ENCODE data around the gene CD53.
"Not testable (repeated sequence)": the region's sequence is repeated elsewhere in the genome, so short reads cannot be mapped to it uniquely, and the experiment has no call there.

CD53 gene

GRCh38 chr1:110872745-110873720 lies at the start of gene CD53:
Gene CD53 (plus strand): TSS chr1:110873148. CDS start chr1:110891409, 18,261 bp downstream.
- H3K36me3 ChIP-seq (ENCODE audit: control insufficient read depth in 2 of 2, insufficient read depth in 2 of 2, low read length in 2 of 2): no peaks in the 10 kb centered on the region

GRCh38 chr1:110824192-110824591 lies 48.8 kb upstream of the CD53 start:
- Histone ChIP-seq H3K9ac (ENCODE audit: low read depth in 1 of 2, low read length in 2 of 2) (no peak overlapping the region), H3K4me3 (ENCODE audit: low read length in 2 of 2) (no peak overlapping the region), H3K27me3 (ENCODE audit: control insufficient read depth in 2 of 2, insufficient read depth in 2 of 2, low read length in 2 of 2) (no peaks in the 10 kb centered on the region), H3K27ac (ENCODE audit: low read depth in 2 of 2, low read length in 2 of 2) (no peak overlapping the region), H3K4me1 (ENCODE audit: control insufficient read depth in 2 of 2, insufficient read depth in 2 of 2, low read length in 2 of 2) (no peaks in the 10 kb centered on the region), H3K9me3 (ENCODE audit: control insufficient read depth in 2 of 2, low read length in 2 of 2) (no peaks in the 10 kb centered on the region), H3K36me3 (ENCODE audit: control insufficient read depth in 2 of 2, insufficient read depth in 2 of 2, low read length in 2 of 2) (no peaks in the 10 kb centered on the region)

More at GRCh38 chr1:110872745-110873720, at the start of gene CD53:
- H3K9ac ChIP-seq (ENCODE audit: low read depth in 1 of 2, low read length in 2 of 2): peak within 1 kb of the TSS; percentile 52 to 66
- no peaks in the 10 kb centered on the region for H3K9me3 ChIP-seq (ENCODE audit: control insufficient read depth in 2 of 2, low read length in 2 of 2)
- peak within 1 kb of the TSS; percentile 78 to 87 for H3K27ac ChIP-seq (ENCODE audit: low read depth in 2 of 2, low read length in 2 of 2)
- no peaks in the 10 kb centered on the region for H3K4me1 ChIP-seq (ENCODE audit: control insufficient read depth in 2 of 2, insufficient read depth in 2 of 2, low read length in 2 of 2)
- no peaks in the 10 kb centered on the region for H3K27me3 ChIP-seq (ENCODE audit: control insufficient read depth in 2 of 2, insufficient read depth in 2 of 2, low read length in 2 of 2)
- H3K4me3 ChIP-seq (ENCODE audit: low read length in 2 of 2): peak within 1 kb of the TSS; percentile 62 to 65

GRCh38 chr1:110829955-110830553 lies 42.9 kb upstream of the CD53 start:
- H3K4me3 ChIP-seq (ENCODE audit: low read length in 2 of 2): no peak overlapping the region
- no peaks in the 10 kb centered on the region for H3K9me3 ChIP-seq (ENCODE audit: control insufficient read depth in 2 of 2, low read length in 2 of 2)
- H3K9ac ChIP-seq (ENCODE audit: low read depth in 1 of 2, low read length in 2 of 2): no peak overlapping the region
- H3K36me3 ChIP-seq (ENCODE audit: control insufficient read depth in 2 of 2, insufficient read depth in 2 of 2, low read length in 2 of 2): no peaks in the 10 kb centered on the region
- no peaks in the 10 kb centered on the region for H3K27me3 ChIP-seq (ENCODE audit: control insufficient read depth in 2 of 2, insufficient read depth in 2 of 2, low read length in 2 of 2)
- H3K4me1 ChIP-seq (ENCODE audit: control insufficient read depth in 2 of 2, insufficient read depth in 2 of 2, low read length in 2 of 2): no peaks in the 10 kb centered on the region
- H3K27ac ChIP-seq (ENCODE audit: low read depth in 2 of 2, low read length in 2 of 2): no peak overlapping the region

- H3K27ac ChIP-seq (ENCODE audit: low read depth in 2 of 2, low read length in 2 of 2); H3K36me3 ChIP-seq (ENCODE audit: control insufficient read depth in 2 of 2, insufficient read depth in 2 of 2, low read length in 2 of 2); H3K9ac ChIP-seq (ENCODE audit: low read depth in 1 of 2, low read length in 2 of 2); H3K9me3 ChIP-seq (ENCODE audit: control insufficient read depth in 2 of 2, low read length in 2 of 2); H3K27me3 ChIP-seq (ENCODE audit: control insufficient read depth in 2 of 2, insufficient read depth in 2 of 2, low read length in 2 of 2); H3K4me1 ChIP-seq (ENCODE audit: control insufficient read depth in 2 of 2, insufficient read depth in 2 of 2, low read length in 2 of 2); H3K4me3 ChIP-seq (ENCODE audit: low read length in 2 of 2): not testable (repeated sequence)
Measured at GRCh38 chr1:110833779-110834178, 39.2 kb upstream of the CD53 start.

- Histone ChIP-seq H3K9me3 (ENCODE audit: control insufficient read depth in 2 of 2, low read length in 2 of 2) (no peaks in the 10 kb centered on the region), H3K4me3 (ENCODE audit: low read length in 2 of 2) (no peak overlapping the region), H3K9ac (ENCODE audit: low read depth in 1 of 2, low read length in 2 of 2) (no peak overlapping the region), H3K27ac (ENCODE audit: low read depth in 2 of 2, low read length in 2 of 2) (no peak overlapping the region), H3K36me3 (ENCODE audit: control insufficient read depth in 2 of 2, insufficient read depth in 2 of 2, low read length in 2 of 2) (no peaks in the 10 kb centered on the region), H3K4me1 (ENCODE audit: control insufficient read depth in 2 of 2, insufficient read depth in 2 of 2, low read length in 2 of 2) (no peaks in the 10 kb centered on the region), H3K27me3 (ENCODE audit: control insufficient read depth in 2 of 2, insufficient read depth in 2 of 2, low read length in 2 of 2) (no peaks in the 10 kb centered on the region)
Measured at GRCh38 chr1:110846861-110847260, 26.1 kb upstream of the CD53 start.

- H3K4me1 ChIP-seq (ENCODE audit: control insufficient read depth in 2 of 2, insufficient read depth in 2 of 2, low read length in 2 of 2): no peaks in the 10 kb centered on the region
- H3K9ac ChIP-seq (ENCODE audit: low read depth in 1 of 2, low read length in 2 of 2): no peak overlapping the region
- H3K27ac ChIP-seq (ENCODE audit: low read depth in 2 of 2, low read length in 2 of 2): no peak overlapping the region
- H3K9me3 ChIP-seq (ENCODE audit: control insufficient read depth in 2 of 2, low read length in 2 of 2): no peaks in the 10 kb centered on the region
- H3K4me3 ChIP-seq (ENCODE audit: low read length in 2 of 2): no peak overlapping the region
- no peaks in the 10 kb centered on the region for H3K36me3 ChIP-seq (ENCODE audit: control insufficient read depth in 2 of 2, insufficient read depth in 2 of 2, low read length in 2 of 2)
- H3K27me3 ChIP-seq (ENCODE audit: control insufficient read depth in 2 of 2, insufficient read depth in 2 of 2, low read length in 2 of 2): no peaks in the 10 kb centered on the region
Measured at GRCh38 chr1:110850145-110850544, 22.8 kb upstream of the CD53 start.

GRCh38 chr1:110850627-110851026 lies 22.3 kb upstream of the CD53 start:
- Histone ChIP-seq H3K9ac (ENCODE audit: low read depth in 1 of 2, low read length in 2 of 2) (no peak overlapping the region), H3K9me3 (ENCODE audit: control insufficient read depth in 2 of 2, low read length in 2 of 2) (no peaks in the 10 kb centered on the region), H3K4me1 (ENCODE audit: control insufficient read depth in 2 of 2, insufficient read depth in 2 of 2, low read length in 2 of 2) (no peaks in the 10 kb centered on the region), H3K4me3 (ENCODE audit: low read length in 2 of 2) (no peak overlapping the region), H3K27ac (ENCODE audit: low read depth in 2 of 2, low read length in 2 of 2) (no peak overlapping the region), H3K27me3 (ENCODE audit: control insufficient read depth in 2 of 2, insufficient read depth in 2 of 2, low read length in 2 of 2) (no peaks in the 10 kb centered on the region), H3K36me3 (ENCODE audit: control insufficient read depth in 2 of 2, insufficient read depth in 2 of 2, low read length in 2 of 2) (no peaks in the 10 kb centered on the region)

- H3K36me3 ChIP-seq (ENCODE audit: control insufficient read depth in 2 of 2, insufficient read depth in 2 of 2, low read length in 2 of 2): no peaks in the 10 kb centered on the region
- no peak overlapping the region for H3K27ac ChIP-seq (ENCODE audit: low read depth in 2 of 2, low read length in 2 of 2)
- H3K9me3 ChIP-seq (ENCODE audit: control insufficient read depth in 2 of 2, low read length in 2 of 2): no peaks in the 10 kb centered on the region
- no peaks in the 10 kb centered on the region for H3K4me1 ChIP-seq (ENCODE audit: control insufficient read depth in 2 of 2, insufficient read depth in 2 of 2, low read length in 2 of 2)
- no peaks in the 10 kb centered on the region for H3K27me3 ChIP-seq (ENCODE audit: control insufficient read depth in 2 of 2, insufficient read depth in 2 of 2, low read length in 2 of 2)
- no peak overlapping the region for H3K4me3 ChIP-seq (ENCODE audit: low read length in 2 of 2)
- H3K9ac ChIP-seq (ENCODE audit: low read depth in 1 of 2, low read length in 2 of 2): no peak overlapping the region
Measured at GRCh38 chr1:110853135-110853534, 19.8 kb upstream of the CD53 start.

GRCh38 chr1:110856410-110856809 lies 16.5 kb upstream of the CD53 start:
- Histone ChIP-seq H3K27me3 (ENCODE audit: control insufficient read depth in 2 of 2, insufficient read depth in 2 of 2, low read length in 2 of 2) (no peaks in the 10 kb centered on the region), H3K4me1 (ENCODE audit: control insufficient read depth in 2 of 2, insufficient read depth in 2 of 2, low read length in 2 of 2) (no peaks in the 10 kb centered on the region), H3K27ac (ENCODE audit: low read depth in 2 of 2, low read length in 2 of 2) (no peak overlapping the region), H3K4me3 (ENCODE audit: low read length in 2 of 2) (no peak overlapping the region), H3K9me3 (ENCODE audit: control insufficient read depth in 2 of 2, low read length in 2 of 2) (no peaks in the 10 kb centered on the region), H3K36me3 (ENCODE audit: control insufficient read depth in 2 of 2, insufficient read depth in 2 of 2, low read length in 2 of 2) (no peaks in the 10 kb centered on the region), H3K9ac (ENCODE audit: low read depth in 1 of 2, low read length in 2 of 2) (no peak overlapping the region)
